Measurements from ENCODE around the gene IL9. TPM values are rescaled to one million over a fixed set of nuclear protein-coding genes. Genes with fewer than 3 reads are reported as not detected.
A peak's percentile ranks its signal among the peaks of the same experiment; 100 is the strongest.

Gene IL9
- total and polyA plus RNA-seq, 11 donors: not detected

GRCh38 chr5:135878156-135878620 is 17.5 kb downstream of the IL9 start:
- H3K27ac ChIP-seq: no peak overlapping the region
- 46 to 67% (median 55%) methylated on average over 3 to 4 of the region's 4 CpGs for WGBS, 4 donors

GRCh38 chr5:135877570-135878155 is 18.0 kb downstream of the IL9 start:
- H3K27me3 ChIP-seq: peaks cover 0 to 23% (median 4%) of the 10 kb centered on the region in 9 donors
- peaks cover 0 to 4% (median 0%) of the 10 kb centered on the region in 12 donors for H3K4me1 ChIP-seq
- no peaks in the 10 kb centered on the region for H3K9me3 ChIP-seq
- ATAC-seq (peak in 3 of 4 donors; percentile 20 to 38 (median 32)), DNase-seq (no peak)
- 56 to 65% (median 61%) methylated on average over 6 of the region's 6 CpGs for WGBS, 4 donors
- no peak overlapping the region for H3K4me3 ChIP-seq
- intact Hi-C loops (cut with DNase I): no loop called here
- no peak for TF ChIP-seq POLR2A (IDR thresholded peaks at IDR 0.05)
- no peak for TF ChIP-seq CTCF (IDR thresholded peaks at IDR 0.05)
- no peak overlapping the region for H3K27ac ChIP-seq
- H3K36me3 ChIP-seq: no peaks in the 10 kb centered on the region

More at GRCh38 chr5:135878156-135878620, 17.5 kb downstream of the IL9 start:
- Histone ChIP-seq H3K4me1 (peaks cover 0 to 4% (median 0%) of the 10 kb centered on the region in 12 donors), H3K36me3 (no peaks in the 10 kb centered on the region), H3K27me3 (peaks cover 0 to 25% (median 4%) of the 10 kb centered on the region in 9 donors), H3K4me3 (no peak overlapping the region), H3K9me3 (no peaks in the 10 kb centered on the region)
- intact Hi-C loops (cut with DNase I): no loop called here
- DNase-seq (no peak), ATAC-seq (peak; percentile 12 to 56 (median 27))
- TF ChIP-seq POLR2A (IDR thresholded peaks at IDR 0.05) (no peak), CTCF (IDR thresholded peaks at IDR 0.05) (no peak)

GRCh38 chr5:135876146-135876545 is 19.5 kb downstream of the IL9 start:
- TF ChIP-seq POLR2A (IDR thresholded peaks at IDR 0.05) (no peak), CTCF (IDR thresholded peaks at IDR 0.05) (no peak)
- Histone ChIP-seq H3K36me3 (no peaks in the 10 kb centered on the region), H3K27me3 (peaks cover 0 to 9% (median under 1%) of the 10 kb centered on the region in 9 donors), H3K27ac (no peak overlapping the region), H3K9me3 (no peaks in the 10 kb centered on the region), H3K4me3 (no peak overlapping the region), H3K4me1 (peaks cover 0 to 4% (median 0%) of the 10 kb centered on the region in 12 donors)
- no peak for DNase-seq
- intact Hi-C loops (cut with DNase I): no loop called here
- no peak for ATAC-seq
- WGBS, 4 donors: 68 to 78% (median 73%) methylated on average over 5 of the region's 5 CpGs

- Histone ChIP-seq H3K36me3 (no peaks in the 10 kb centered on the region), H3K4me3 (no peak overlapping the region), H3K9me3 (no peaks in the 10 kb centered on the region), H3K4me1 (peaks cover 0 to 4% (median 0%) of the 10 kb centered on the region in 12 donors), H3K27ac (no peak overlapping the region), H3K27me3 (peaks cover 0 to 4% (median 0%) of the 10 kb centered on the region in 9 donors)
- intact Hi-C loops (cut with DNase I): no loop called here
- WGBS, 4 donors: 88 to 95% (median 94%) methylated on average over 3 of the region's 3 CpGs
- TF ChIP-seq POLR2A (IDR thresholded peaks at IDR 0.05): no peak
- no peak for TF ChIP-seq CTCF (IDR thresholded peaks at IDR 0.05)
- DNase-seq (no peak), ATAC-seq (no peak)
Measured at GRCh38 chr5:135875567-135875966, 20.1 kb downstream of the IL9 start.
